HepG2 (cell line): ENCODE data around the gene LSM10. TPM values are rescaled to one million over a fixed set of nuclear protein-coding genes. Genes with fewer than 3 reads are reported as not detected.

Experiments used
- ATAC-seq: fragments of 200-7000 bp; cut with Tn5 transposase; 3 replicates; pipeline ENCODE4 v1.9.1; 2020; ENCODE audit warnings: mild to moderate bottlenecking, moderate library complexity
- BruUV-seq: library from RNA; stranded (reverse); fragments of 400-500 nt; replicated peaks from 2 replicates; lab custom pipeline; 2021; lab: Mats Ljungman, UMichigan
- CTCF ChIA-PET: fragments of 300-600 bp; formaldehyde crosslinking; extraction: SDS; loops from one replicate; lab custom pipeline; 2021; ENCODE audit warnings: low total read pairs, inconsistent platforms, low intra/inter-chr PET ratio; lab: Yijun Ruan, JAX
- POLR2A ChIA-PET: fragments of 350-600 bp; sonication (Branson Sonifier 250); formaldehyde crosslinking; loops from one replicate; lab custom pipeline; 2020; ENCODE audit warnings: antibody characterized with exemption, inconsistent platforms; lab: Yijun Ruan, JAX
- DNase-seq: peaks from one replicate; pipeline ENCODE4 v3.0.0-alpha.2; 2015; ENCODE audit warnings: low spot score
- FAIRE-seq: peaks from 3 replicates; lab custom pipeline; 2011; peaks lifted over from hg19 to GRCh38; lab: Jason Lieb, UNC
- H2AFZ ChIP-seq: one replicate; pipeline ENCODE4 v1.6.1; 2011; ENCODE audit warnings: low read length, inconsistent platforms
- H3K27ac ChIP-seq: fragments of 300-600 bp; 3 replicates; pipeline ENCODE4 v1.8.0; 2011; ENCODE audit warnings: mixed run types, mild to moderate bottlenecking, mixed read lengths, low read length, inconsistent platforms; ENCODE audit not compliant: insufficient read depth; ENCODE audit errors: extremely low read length
- H3K27me3 ChIP-seq, 2 experiments: fragments of 200-600 bp in 1 of 2; 2 replicates in 1 of 2; 3 replicates in 1 of 2; pipeline versions ENCODE4 v1.6.0 to v1.8.0; 2011; ENCODE audit warnings: low read length in 2 of 2, mild to moderate bottlenecking in 2 of 2, moderate library complexity in 2 of 2, inconsistent platforms in 1 of 2; ENCODE audit not compliant: insufficient read depth in 2 of 2, control insufficient read depth in 1 of 2
- H3K36me3 ChIP-seq, 2 experiments: fragments of 200-600 bp in 1 of 2; replicated peaks in 1 of 2; 2 replicates in 1 of 2; 3 replicates in 1 of 2; pipeline versions ENCODE4 v1.5.1 to v1.8.0; 2011; ENCODE audit warnings: low read length in 2 of 2, inconsistent platforms in 1 of 2; ENCODE audit not compliant: insufficient read depth in 2 of 2, control insufficient read depth in 1 of 2
- H3K4me1 ChIP-seq: 2 replicates; pipeline ENCODE4 v1.5.1; 2012; ENCODE audit warnings: low read length, inconsistent platforms; ENCODE audit not compliant: insufficient read depth
- H3K4me2 ChIP-seq: 2 replicates; pipeline ENCODE4 v1.6.0; 2011; ENCODE audit warnings: low read depth, low read length, inconsistent platforms
- H3K4me3 ChIP-seq, 3 experiments: fragments of 200-600 bp in 1 of 3; sonication (generic), shearing (Covaris generic) in 1 of 3; replicated peaks in 1 of 3; 2 replicates each; pipeline ENCODE4 v1.5.1; 2011 to 2016; ENCODE audit warnings: low read length in 3 of 3, inconsistent platforms in 2 of 3, low read depth in 2 of 3, mild to moderate bottlenecking in 2 of 3, control low read depth in 1 of 3, mixed read lengths in 1 of 3; ENCODE audit not compliant: insufficient read depth in 1 of 3
- H3K79me2 ChIP-seq: one replicate; pipeline ENCODE4 v1.6.1; 2011; ENCODE audit warnings: low read length, inconsistent platforms; ENCODE audit not compliant: insufficient read depth
- H3K9ac ChIP-seq: 2 replicates; pipeline ENCODE4 v1.6.0; 2011; ENCODE audit warnings: mild to moderate bottlenecking, low read depth, low read length, inconsistent platforms; ENCODE audit not compliant: insufficient read depth
- H3K9me3 ChIP-seq: 2 replicates; pipeline ENCODE4 v1.5.1; 2012; ENCODE audit warnings: mild to moderate bottlenecking, low read length
- H4K20me1 ChIP-seq: 2 replicates; pipeline ENCODE4 v1.6.0; 2011; ENCODE audit warnings: inconsistent platforms, mild to moderate bottlenecking, low read length, moderate library complexity; ENCODE audit not compliant: insufficient read depth
- BRF2 ChIP-seq: sonication (generic); formaldehyde crosslinking; IDR thresholded peaks from 2 replicates; pipeline ENCODE4 v1.8.1; 2022; ENCODE audit warnings: mild to moderate bottlenecking, missing genetic modification reagents
- CCDC6 ChIP-seq: sonication (generic); formaldehyde crosslinking; IDR thresholded peaks from 2 replicates; pipeline ENCODE4 v1.8.1; 2022; ENCODE audit warnings: mild to moderate bottlenecking, missing genetic modification reagents, moderate library complexity
- CENPBD1 ChIP-seq: sonication (generic); formaldehyde crosslinking; IDR thresholded peaks from 2 replicates; pipeline ENCODE4 v1.8.0; 2022; ENCODE audit warnings: missing genetic modification reagents, low read depth, mild to moderate bottlenecking, borderline replicate concordance
- ETV5 ChIP-seq: IDR thresholded peaks from 2 replicates; pipeline ENCODE4 v1.6.1; 2018; ENCODE audit warnings: missing biosample characterization, missing genetic modification reagents, inconsistent platforms, borderline replicate concordance
- FLYWCH1 ChIP-seq: sonication (generic); formaldehyde crosslinking; IDR thresholded peaks from 2 replicates; pipeline ENCODE4 v1.8.1; 2023; ENCODE audit warnings: mild to moderate bottlenecking, missing genetic modification reagents
- FOSL1 ChIP-seq: sonication (generic); formaldehyde crosslinking; IDR thresholded peaks from 2 replicates; pipeline ENCODE4 v1.9.0; 2021; ENCODE audit warnings: missing genetic modification reagents, borderline replicate concordance
- FOXA1 ChIP-seq, 2 experiments: fragments of 450-650 bp in 1 of 2; sonication (generic) in 1 of 2; formaldehyde crosslinking in 1 of 2; IDR thresholded peaks; 2 replicates each; pipeline versions ENCODE4 v1.4.0 to v1.6.1; 2016 to 2020; ENCODE audit warnings: missing genetic modification reagents in 1 of 2
- MATR3 ChIP-seq: sonication (generic); formaldehyde crosslinking; IDR thresholded peaks from 2 replicates; pipeline ENCODE4 v1.4.0; 2020; ENCODE audit warnings: missing genetic modification reagents
- MLLT10 ChIP-seq: sonication (generic); formaldehyde crosslinking; IDR thresholded peaks from 2 replicates; pipeline ENCODE4 v1.4.0; 2020; ENCODE audit warnings: missing genetic modification reagents
- NR0B2 ChIP-seq: sonication (generic); formaldehyde crosslinking; IDR thresholded peaks from 2 replicates; pipeline ENCODE4 v1.4.0; 2020; ENCODE audit warnings: mild to moderate bottlenecking, missing genetic modification reagents
- SP5 ChIP-seq: IDR thresholded peaks from 2 replicates; pipeline ENCODE4 v1.6.1; 2016; ENCODE audit warnings: low read depth, borderline replicate concordance
- TERF1 ChIP-seq: sonication (generic); formaldehyde crosslinking; IDR thresholded peaks from 2 replicates; pipeline ENCODE4 v1.8.0; 2022; ENCODE audit warnings: mild to moderate bottlenecking, missing genetic modification reagents, moderate library complexity
- ZBTB49 ChIP-seq: sonication (generic); formaldehyde crosslinking; IDR thresholded peaks from 2 replicates; pipeline ENCODE4 v1.4.0; 2020; ENCODE audit warnings: missing genetic modification reagents, borderline replicate concordance
- ZFX ChIP-seq: sonication (generic); formaldehyde crosslinking; IDR thresholded peaks from 2 replicates; pipeline ENCODE4 v1.4.0; 2020; ENCODE audit warnings: mild to moderate bottlenecking, low read depth, missing genetic modification reagents, moderate library complexity
- ZNF12 ChIP-seq: sonication (generic); formaldehyde crosslinking; IDR thresholded peaks from 2 replicates; pipeline ENCODE4 v1.5.0; 2020; ENCODE audit warnings: missing genetic modification reagents
- ZNF263 ChIP-seq: sonication (generic); formaldehyde crosslinking; IDR thresholded peaks from 2 replicates; pipeline ENCODE4 v1.4.0; 2020; ENCODE audit warnings: missing genetic modification reagents
- ZNF335 ChIP-seq: sonication (generic); formaldehyde crosslinking; IDR thresholded peaks from 2 replicates; pipeline ENCODE4 v1.4.0; 2020; ENCODE audit warnings: missing genetic modification reagents
- ZNF354B ChIP-seq: sonication (generic); formaldehyde crosslinking; IDR thresholded peaks from 2 replicates; pipeline ENCODE4 v1.8.0; 2022; ENCODE audit warnings: mild to moderate bottlenecking, missing genetic modification reagents
- ZNF605 ChIP-seq: sonication (generic); formaldehyde crosslinking; IDR thresholded peaks from 2 replicates; pipeline ENCODE4 v1.8.0; 2022; ENCODE audit warnings: mild to moderate bottlenecking, missing genetic modification reagents
- WGBS: methylation state at CpG from one replicate; pipeline ENCODE4 v1.1.6; 2017; ENCODE audit warnings: low lambda C conversion rate; 5-methylcytosine and 5-hydroxymethylcytosine counted together
- in situ Hi-C: cut with HindIII; loops from 2 replicates; pipeline ENCODE4 v1.10.0; 2017; ENCODE audit warnings: low pct_unique_long_range_greater_than_20kb; ENCODE audit not compliant: extremely low pct_ligation_motif_present
- intact Hi-C: fragments of 100-400 bp; cut with micrococcal nuclease; formaldehyde crosslinking; loops from one replicate; pipeline ENCODE4 v1.10.0; 2022; ENCODE audit not compliant: unreplicated experiment
- polyA plus RNA-seq, 8 experiments: library from polyadenylated mRNA; depleted of rRNA in 3 of 8; stranded (reverse) in 7 of 8; unstranded in 1 of 8; fragments of >200 nt; fragmentation: Illumina TruSeq in 4 of 8; extraction: Trizol in 4 of 8; gene quantifications; 2 replicates each; pipeline versions ENCODE4 v1.2.1 to v1.2.3, GENCODE V29; 2011 to 2016; ENCODE audit warnings: low read depth in 4 of 8, missing spikeins in 1 of 8, mixed read lengths in 1 of 8; ENCODE audit not compliant: insufficient read depth in 1 of 8
- total RNA-seq, 5 experiments: library from RNA; depleted of rRNA; stranded (reverse); fragments of >200 nt; fragmentation: Illumina TruSeq; extraction: Trizol; gene quantifications; 2 replicates each; pipeline ENCODE4 v1.2.3, GENCODE V29; 2016; ENCODE audit warnings: low read depth in 1 of 5

LSM10 gene
- total and polyA plus RNA-seq, 2 of the 13 experiments (the other 11 are each of a cell fraction or from before 2014, with no cell fraction given) = 14.0 to 52.0 TPM

GRCh38 chr1:36400825-36401601 lies 3.3 kb upstream of the LSM10 start:
- peak overlapping the region; percentile 72 to 89 (median 77); a peak in 5 of 6 replicates for H3K4me3 ChIP-seq
- peaks cover 15% of the 10 kb centered on the region for H3K79me2 ChIP-seq
- ATAC-seq (peak; percentile 91), FAIRE-seq (peak; percentile 86), DNase-seq (peak; percentile 93)
- H4K20me1 ChIP-seq = no peaks in the 10 kb centered on the region
- H3K27me3 ChIP-seq = no peaks in the 10 kb centered on the region; a peak in 1 of 5 replicates
- ChIA-PET CTCF (no interaction called here), POLR2A (interaction anchor here (0.6 to 8.5 kb wide), 35 partner anchors 9 to 1407 kb away, joined by 3 to 391 read pairs (median 5); partner anchors contain the start of genes AGO3, CSF3R, EVA1B and MRPS15)
- peak overlapping the region; percentile 85 for H3K9ac ChIP-seq
- H3K4me2 ChIP-seq = peak overlapping the region; percentile 91
- H3K36me3 ChIP-seq = no peaks in the 10 kb centered on the region
- H2AFZ ChIP-seq = no peak overlapping the region
- no peaks in the 10 kb centered on the region for H3K9me3 ChIP-seq
- BruUV-seq = no TSS peak
- intact Hi-C loops (no loop called here), in situ Hi-C loops (no loop called here)
- H3K4me1 ChIP-seq = peaks cover 41% of the 10 kb centered on the region
- peak overlapping the region; percentile 87 for H3K27ac ChIP-seq
- WGBS = 0% methylated on average over 3 of the region's 22 CpGs
- TF ChIP-seq MATR3 (CRISPR knock-in tag) (no peak), ETV5 (CRISPR knock-in tag) (peak; percentile 87), MLLT10 (CRISPR knock-in tag) (no peak), FOSL1 (CRISPR knock-in tag) (no peak), SP5 (CRISPR knock-in tag) (peak; percentile 83), ZBTB49 (CRISPR knock-in tag) (no peak), ZNF354B (CRISPR knock-in tag) (no peak), TERF1 (no peak), CENPBD1 (CRISPR knock-in tag) (no peak), CCDC6 (CRISPR knock-in tag) (peak; percentile 95), ZFX (peak; percentile 93), FLYWCH1 (CRISPR knock-in tag) (no peak), FOXA1 (IDR thresholded peaks at IDR 0.05) (no peak), FOXA1 (CRISPR knock-in tag; IDR thresholded peaks at IDR 0.05) (no peak; the same call in 1 of the 2 replicates), ZNF12 (no peak; the same call in 1 of the 2 replicates), ZNF605 (CRISPR knock-in tag) (peak; percentile 82), ZNF263 (CRISPR knock-in tag) (no peak), NR0B2 (CRISPR knock-in tag) (no peak), ZNF335 (CRISPR knock-in tag) (peak; percentile 88), BRF2 (no peak)
